Esophagus squamous epithelium (tissue), 5 donors: ENCODE results near the gene DENND6B. TPM values are rescaled to one million over a fixed set of nuclear protein-coding genes. Genes with fewer than 3 reads are reported as not detected.
A peak's percentile ranks its signal among the peaks of the same experiment; 100 is the strongest.

Source experiments
- DNase-seq: peaks from one replicate; lab custom pipeline; 2025; lab: John Stamatoyannopoulos, UW
- H3K27ac ChIP-seq, 4 donors: fragments of 200-600 bp; sonication (generic); one replicate each; pipeline ENCODE4 v1.5.1; 2016 to 2019; ENCODE audit warnings: mild to moderate bottlenecking in 1 of 4
- H3K27me3 ChIP-seq, 4 donors: fragments of 200-600 bp; sonication (generic); 1 replicate in 3 of 4; 2 replicates in 1 of 4; pipeline versions ENCODE4 v1.5.1 to v1.6.0; 2017 to 2021; ENCODE audit warnings: antibody characterized with exemption in 1 of 4
- H3K36me3 ChIP-seq, 3 donors: fragments of 200-600 bp; sonication (generic); one replicate each; pipeline ENCODE4 v1.5.1; 2016 to 2019
- H3K4me1 ChIP-seq, 3 donors: fragments of 200-600 bp; sonication (generic); one replicate each; pipeline ENCODE4 v1.5.1; 2017 to 2019
- H3K4me3 ChIP-seq, 4 donors: fragments of 200-600 bp; sonication (generic); 1 replicate in 3 of 4; 2 replicates in 1 of 4; pipeline ENCODE4 v1.5.1; 2016 to 2019; ENCODE audit warnings: mild to moderate bottlenecking in 2 of 4, moderate library complexity in 1 of 4
- H3K9me3 ChIP-seq, 3 donors: fragments of 200-600 bp; sonication (generic); one replicate each; pipeline ENCODE4 v1.5.1; 2016 to 2019
- CTCF ChIP-seq, 6 experiments: fragments of 450-650 bp in 4 of 6; fragments of 200-600 bp in 2 of 6; sonication (generic) in 2 of 6; IDR thresholded peaks; one replicate each; pipeline ENCODE4 v1.5.1; 2016 to 2019; ENCODE audit warnings: antibody characterized with exemption in 6 of 6, mild to moderate bottlenecking in 4 of 6, moderate library complexity in 4 of 6
- POLR2A ChIP-seq, 4 donors: fragments of 450-650 bp; IDR thresholded peaks; one replicate each; pipeline ENCODE4 v1.6.1; 2017; ENCODE audit warnings: antibody characterized with exemption in 4 of 4, mild to moderate bottlenecking in 4 of 4, moderate library complexity in 3 of 4
- WGBS, 2 donors: methylation state at CpG; one replicate each; pipeline ENCODE4 v1.1.5; 2018; 5-methylcytosine and 5-hydroxymethylcytosine counted together
- intact Hi-C: fragments of 100-400 bp; cut with DNase I; formaldehyde crosslinking; loops from one replicate; pipeline ENCODE4 v1.15.0; 2022
- total RNA-seq, 4 donors: library from RNA; depleted of rRNA; stranded (reverse); fragments of >200 nt; gene quantifications; one replicate each; pipeline ENCODE4 v1.1.0, GENCODE V29; 2016
- donor health status: DM: yes; HTN: yes; CAD: no.

DENND6B gene
- total RNA-seq, 4 donors from 2014 or later, result 0.88 to 3.6 (median 2.9) TPM

- no peak overlapping the region for H3K4me3 ChIP-seq
- H3K4me1 ChIP-seq, result peaks cover 14 to 94% (median 24%) of the 10 kb centered on the region in 3 donors
- no peak for DNase-seq
- WGBS, 2 donors, result 84 to 90% methylated on average over 4 to 6 of the region's 34 CpGs
- H3K27me3 ChIP-seq, result no peaks in the 10 kb centered on the region
- H3K27ac ChIP-seq, result peak overlapping the region in 2 of 4 donors; percentile 33 to 68
- intact Hi-C loops, result no loop called here
- H3K36me3 ChIP-seq, result peaks cover 77 to 95% (median 82%) of the 10 kb centered on the region in 3 donors
- H3K9me3 ChIP-seq, result no peaks in the 10 kb centered on the region
- TF ChIP-seq CTCF (IDR thresholded peaks at IDR 0.05), result no peak
- no peak for TF ChIP-seq POLR2A (IDR thresholded peaks at IDR 0.05)
Measured at GRCh38 chr22:50285568-50286229, 41.1 kb downstream of the DENND6B start.

GRCh38 chr22:50284479-50284878, 42.3 kb downstream of the DENND6B start:
- H3K4me1 ChIP-seq, result peaks cover 14 to 95% (median 24%) of the 10 kb centered on the region in 3 donors
- peaks cover 81 to 95% (median 86%) of the 10 kb centered on the region in 3 donors for H3K36me3 ChIP-seq
- WGBS, 2 donors, result 40 to 83% methylated on average over 1 to 3 of the region's 13 CpGs
- H3K9me3 ChIP-seq, result no peaks in the 10 kb centered on the region
- no peaks in the 10 kb centered on the region for H3K27me3 ChIP-seq
- peak overlapping the region in 2 of 4 donors; percentile 16 to 87 for H3K27ac ChIP-seq
- TF ChIP-seq CTCF (IDR thresholded peaks at IDR 0.05) (no peak), POLR2A (IDR thresholded peaks at IDR 0.05) (no peak)
- no peak overlapping the region for H3K4me3 ChIP-seq
- no peak for DNase-seq
- intact Hi-C loops, result loop anchor here (5.0 kb wide), 1 partner anchor 48 kb away; no protein-coding TSS in a partner anchor

- no peak for TF ChIP-seq CTCF (IDR thresholded peaks at IDR 0.05)
- no peak for TF ChIP-seq POLR2A (IDR thresholded peaks at IDR 0.05)
- DNase-seq, result no peak
- Histone ChIP-seq H3K27ac (peak overlapping the region; percentile 16 to 89 (median 81)), H3K27me3 (no peaks in the 10 kb centered on the region), H3K4me3 (no peak overlapping the region), H3K36me3 (peaks cover 81 to 95% (median 82%) of the 10 kb centered on the region in 3 donors), H3K9me3 (no peaks in the 10 kb centered on the region), H3K4me1 (peaks cover 14 to 95% (median 24%) of the 10 kb centered on the region in 3 donors)
- intact Hi-C loops, result loop anchor here (5.0 kb wide), 1 partner anchor 48 kb away; no protein-coding TSS in a partner anchor
- WGBS, 2 donors, result 65% methylated on average over 4 of the region's 30 CpGs; no CpG with 5 or more reads in 1 of the 2 donors
Measured at GRCh38 chr22:50283821-50284220, 43.0 kb downstream of the DENND6B start.

GRCh38 chr22:50282361-50283155, 44.3 kb downstream of the DENND6B start:
- no peak for DNase-seq
- Histone ChIP-seq H3K4me3 (peak overlapping the region in 3 of 4 donors; percentile 18 to 40 (median 31)), H3K36me3 (peaks cover 82 to 95% (median 82%) of the 10 kb centered on the region in 3 donors), H3K9me3 (no peaks in the 10 kb centered on the region), H3K4me1 (peaks cover 14 to 95% (median 24%) of the 10 kb centered on the region in 3 donors), H3K27ac (peak overlapping the region; percentile 75 to 89 (median 87)), H3K27me3 (no peaks in the 10 kb centered on the region)
- intact Hi-C loops, result loop anchor here (5.0 kb wide), 1 partner anchor 50 kb away; no protein-coding TSS in a partner anchor
- TF ChIP-seq POLR2A (IDR thresholded peaks at IDR 0.05), result peak in 1 of 4 donors; percentile 14
- peak in 1 of 6 experiments; percentile 4 for TF ChIP-seq CTCF (IDR thresholded peaks at IDR 0.05)
- WGBS, 2 donors, result 15% methylated on average over 9 of the region's 45 CpGs; no CpG with 5 or more reads in 1 of the 2 donors
